HepG2 (cell line): Measurements from ENCODE around the gene ABHD2. TPM values are rescaled to one million over a fixed set of nuclear protein-coding genes. Genes with fewer than 3 reads are reported as not detected.

ENCODE experiments used
- BHLHE40 ChIP-seq: IDR thresholded peaks from 2 replicates; pipeline ENCODE4 v1.6.1; 2011; ENCODE audit warnings: low read length, improper control_type of control experiment
- BORCS8-MEF2B ChIP-seq: sonication (generic); formaldehyde crosslinking; IDR thresholded peaks from 2 replicates; pipeline ENCODE4 v1.8.0; 2022; ENCODE audit warnings: mild to moderate bottlenecking, missing genetic modification reagents
- CEBPB ChIP-seq: IDR thresholded peaks from 2 replicates; pipeline ENCODE4 v1.6.1; 2011; ENCODE audit warnings: low read depth, low read length, improper control_type of control experiment, borderline replicate concordance
- ELF3 ChIP-seq: IDR thresholded peaks from 2 replicates; pipeline ENCODE4 v1.6.1; 2016; ENCODE audit warnings: missing genetic modification reagents, missing compliant biosample characterization
- NFYB ChIP-seq: sonication (generic); formaldehyde crosslinking; IDR thresholded peaks from 2 replicates; pipeline ENCODE4 v1.4.0; 2020; ENCODE audit warnings: missing genetic modification reagents
- PHF21A ChIP-seq: sonication (generic); formaldehyde crosslinking; IDR thresholded peaks from 2 replicates; pipeline ENCODE4 v1.5.0; 2020; ENCODE audit warnings: mild to moderate bottlenecking, missing genetic modification reagents
- RARA ChIP-seq: IDR thresholded peaks from 2 replicates; pipeline ENCODE4 v1.6.1; 2016; ENCODE audit warnings: missing genetic modification reagents, missing compliant biosample characterization
- RBAK ChIP-seq: sonication (generic); formaldehyde crosslinking; IDR thresholded peaks from 2 replicates; pipeline ENCODE4 v1.5.1; 2020; ENCODE audit warnings: mild to moderate bottlenecking, missing genetic modification reagents
- ZNF136 ChIP-seq: sonication (generic); formaldehyde crosslinking; IDR thresholded peaks from 2 replicates; pipeline ENCODE4 v1.8.1; 2022; ENCODE audit warnings: low read depth, mild to moderate bottlenecking, moderate library complexity, missing genetic modification reagents
- polyA plus RNA-seq, 8 experiments: library from polyadenylated mRNA; depleted of rRNA in 3 of 8; stranded (reverse) in 7 of 8; unstranded in 1 of 8; fragments of >200 nt; fragmentation: Illumina TruSeq in 4 of 8; extraction: Trizol in 4 of 8; gene quantifications; 2 replicates each; pipeline versions ENCODE4 v1.2.1 to v1.2.3, GENCODE V29; 2011 to 2016; ENCODE audit warnings: low read depth in 4 of 8, missing spikeins in 1 of 8, mixed read lengths in 1 of 8; ENCODE audit not compliant: insufficient read depth in 1 of 8
- total RNA-seq, 5 experiments: library from RNA; depleted of rRNA; stranded (reverse); fragments of >200 nt; fragmentation: Illumina TruSeq; extraction: Trizol; gene quantifications; 2 replicates each; pipeline ENCODE4 v1.2.3, GENCODE V29; 2016; ENCODE audit warnings: low read depth in 1 of 5
- TF ChIP-seq, protein P1 (sequence below): IDR thresholded peaks from 2 replicates; pipeline ENCODE4 v1.4.0; 2020; ENCODE audit warnings: mild to moderate bottlenecking, missing genetic modification reagents
- TF ChIP-seq, protein P2 (sequence below): sonication (generic); formaldehyde crosslinking; IDR thresholded peaks from 2 replicates; pipeline ENCODE4 v1.4.0; 2020; ENCODE audit warnings: missing genetic modification reagents, mild to moderate bottlenecking, borderline replicate concordance
- TF ChIP-seq, protein P3 (sequence below), 2 experiments: fragments of 450-650 bp in 1 of 2; sonication (generic) in 1 of 2; formaldehyde crosslinking; IDR thresholded peaks; 2 replicates each; pipeline versions ENCODE4 v1.5.0 to v1.8.0; 2020 to 2022; ENCODE audit warnings: mild to moderate bottlenecking in 1 of 2, missing genetic modification reagents in 1 of 2

ABHD2 gene
- total and polyA plus RNA-seq, 2 of the 13 experiments (the other 11 are each of a cell fraction or from before 2014, with no cell fraction given): 14.8 to 22.4 TPM

DNA sequence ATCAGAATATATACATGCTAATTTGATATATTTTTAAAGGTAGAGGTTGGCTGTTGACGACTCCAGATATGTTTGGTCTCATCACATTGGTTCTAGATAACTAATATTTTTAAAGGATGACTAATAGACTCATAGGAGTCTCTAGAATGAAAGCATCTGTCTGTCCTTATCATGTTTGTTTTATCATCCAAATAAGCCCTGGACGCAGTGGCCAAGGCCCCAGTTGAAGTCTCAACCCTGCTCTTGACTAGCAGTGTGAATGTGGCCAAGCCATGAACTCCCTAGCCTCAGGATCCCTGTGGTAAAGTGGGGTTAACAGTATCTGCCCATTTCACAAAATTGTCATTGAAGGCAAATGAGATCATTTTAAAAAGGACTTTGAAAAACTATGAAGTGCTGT lies 53.6 kb downstream of the ABHD2 start (continued):
- TF ChIP-seq, protein P1, sequence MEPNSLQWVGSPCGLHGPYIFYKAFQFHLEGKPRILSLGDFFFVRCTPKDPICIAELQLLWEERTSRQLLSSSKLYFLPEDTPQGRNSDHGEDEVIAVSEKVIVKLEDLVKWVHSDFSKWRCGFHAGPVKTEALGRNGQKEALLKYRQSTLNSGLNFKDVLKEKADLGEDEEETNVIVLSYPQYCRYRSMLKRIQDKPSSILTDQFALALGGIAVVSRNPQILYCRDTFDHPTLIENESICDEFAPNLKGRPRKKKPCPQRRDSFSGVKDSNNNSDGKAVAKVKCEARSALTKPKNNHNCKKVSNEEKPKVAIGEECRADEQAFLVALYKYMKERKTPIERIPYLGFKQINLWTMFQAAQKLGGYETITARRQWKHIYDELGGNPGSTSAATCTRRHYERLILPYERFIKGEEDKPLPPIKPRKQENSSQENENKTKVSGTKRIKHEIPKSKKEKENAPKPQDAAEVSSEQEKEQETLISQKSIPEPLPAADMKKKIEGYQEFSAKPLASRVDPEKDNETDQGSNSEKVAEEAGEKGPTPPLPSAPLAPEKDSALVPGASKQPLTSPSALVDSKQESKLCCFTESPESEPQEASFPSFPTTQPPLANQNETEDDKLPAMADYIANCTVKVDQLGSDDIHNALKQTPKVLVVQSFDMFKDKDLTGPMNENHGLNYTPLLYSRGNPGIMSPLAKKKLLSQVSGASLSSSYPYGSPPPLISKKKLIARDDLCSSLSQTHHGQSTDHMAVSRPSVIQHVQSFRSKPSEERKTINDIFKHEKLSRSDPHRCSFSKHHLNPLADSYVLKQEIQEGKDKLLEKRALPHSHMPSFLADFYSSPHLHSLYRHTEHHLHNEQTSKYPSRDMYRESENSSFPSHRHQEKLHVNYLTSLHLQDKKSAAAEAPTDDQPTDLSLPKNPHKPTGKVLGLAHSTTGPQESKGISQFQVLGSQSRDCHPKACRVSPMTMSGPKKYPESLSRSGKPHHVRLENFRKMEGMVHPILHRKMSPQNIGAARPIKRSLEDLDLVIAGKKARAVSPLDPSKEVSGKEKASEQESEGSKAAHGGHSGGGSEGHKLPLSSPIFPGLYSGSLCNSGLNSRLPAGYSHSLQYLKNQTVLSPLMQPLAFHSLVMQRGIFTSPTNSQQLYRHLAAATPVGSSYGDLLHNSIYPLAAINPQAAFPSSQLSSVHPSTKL: no peak; the same call in 1 of the 2 replicates
- TF ChIP-seq BHLHE40 (no peak), NFYB (CRISPR knock-in tag) (no peak), ZNF136 (no peak), RBAK (CRISPR knock-in tag) (no peak), CEBPB (no peak), PHF21A (CRISPR knock-in tag) (no peak), RARA (no peak), ELF3 (CRISPR knock-in tag) (no peak), BORCS8-MEF2B (CRISPR knock-in tag) (no peak)
- TF ChIP-seq, protein P2, sequence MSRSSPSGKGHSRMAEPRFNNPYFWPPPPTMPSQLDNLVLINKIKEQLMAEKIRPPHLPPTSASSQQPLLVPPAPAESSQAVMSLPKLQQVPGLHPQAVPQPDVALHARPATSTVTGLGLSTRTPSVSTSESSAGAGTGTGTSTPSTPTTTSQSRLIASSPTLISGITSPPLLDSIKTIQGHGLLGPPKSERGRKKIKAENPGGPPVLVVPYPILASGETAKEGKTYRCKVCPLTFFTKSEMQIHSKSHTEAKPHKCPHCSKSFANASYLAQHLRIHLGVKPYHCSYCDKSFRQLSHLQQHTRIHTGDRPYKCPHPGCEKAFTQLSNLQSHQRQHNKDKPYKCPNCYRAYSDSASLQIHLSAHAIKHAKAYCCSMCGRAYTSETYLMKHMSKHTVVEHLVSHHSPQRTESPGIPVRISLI: no peak
- TF ChIP-seq, protein P3, sequence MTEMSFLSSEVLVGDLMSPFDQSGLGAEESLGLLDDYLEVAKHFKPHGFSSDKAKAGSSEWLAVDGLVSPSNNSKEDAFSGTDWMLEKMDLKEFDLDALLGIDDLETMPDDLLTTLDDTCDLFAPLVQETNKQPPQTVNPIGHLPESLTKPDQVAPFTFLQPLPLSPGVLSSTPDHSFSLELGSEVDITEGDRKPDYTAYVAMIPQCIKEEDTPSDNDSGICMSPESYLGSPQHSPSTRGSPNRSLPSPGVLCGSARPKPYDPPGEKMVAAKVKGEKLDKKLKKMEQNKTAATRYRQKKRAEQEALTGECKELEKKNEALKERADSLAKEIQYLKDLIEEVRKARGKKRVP (CRISPR knock-in tag; IDR thresholded peaks at IDR 0.05): 0 out of 4 replicates have a peak, but pooled peaks of 1 of the 2 experiments have one; percentile 16
